Adipose tissue (tissue), 3 donors: ENCODE results near the gene CFL1. TPM values are rescaled to one million over a fixed set of nuclear protein-coding genes. Genes with fewer than 3 reads are reported as not detected.

Experiments used
- H3K27ac ChIP-seq: one replicate; pipeline ENCODE4 v1.5.1; 2013; ENCODE audit warnings: low read depth, low read length
- WGBS, 3 donors: extraction: QIAGEN DNeasy Blood & Tissue Kit; methylation state at CpG; one replicate each; pipeline ENCODE4 v1.1.7; 2013; 5-methylcytosine and 5-hydroxymethylcytosine counted together
- polyA plus RNA-seq, 3 donors: library from polyadenylated mRNA; stranded (reverse); fragments of 200-250 nt; gene quantifications; one replicate each; pipeline ENCODE4 v1.2.3, GENCODE V29; 2013
- donor health status: healthy with polysubstance abuse.
- donor health status: Bipolar disorder and iron deficiency.
- donor health status: healthy.

CFL1 gene
- polyA plus RNA-seq, 3 donors: 206 to 826 (median 597) TPM

DNA sequence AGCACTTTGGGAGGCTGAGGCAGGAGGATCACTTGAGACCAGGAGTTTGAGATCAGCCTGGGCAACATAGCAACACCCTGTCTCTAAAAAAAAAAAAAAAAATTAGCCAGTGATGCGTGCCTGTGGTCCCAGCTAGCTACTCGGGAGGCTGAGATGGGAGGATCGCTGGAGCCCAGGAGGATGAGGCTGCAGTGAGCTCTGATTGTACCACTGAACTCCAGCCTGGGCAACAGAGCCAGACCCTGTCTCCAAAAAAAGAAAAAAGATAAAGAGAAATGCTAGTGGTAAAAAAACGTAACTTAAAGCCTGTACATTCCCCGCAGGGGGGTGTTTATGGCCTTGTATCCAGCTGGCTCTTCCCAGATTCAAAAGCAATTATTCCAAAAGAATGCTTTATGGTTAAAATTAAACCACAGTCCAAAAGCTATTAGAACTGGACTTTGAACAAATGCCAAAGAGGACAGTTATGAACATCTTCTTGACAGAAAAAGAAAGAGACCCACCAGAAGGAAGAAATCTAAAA is 40.6 kb downstream of the CFL1 start:
- no peak overlapping the region for H3K27ac ChIP-seq
- 54 to 70% (median 69%) methylated on average over 5 of the region's 5 CpGs for WGBS, 3 donors

- 78 to 99% (median 89%) methylated on average over 3 of the region's 3 CpGs for WGBS, 3 donors
- H3K27ac ChIP-seq: no peak overlapping the region
Observed at GRCh38 chr11:65816696-65817095, 41.3 kb downstream of the CFL1 start.

- no peak overlapping the region for H3K27ac ChIP-seq
- WGBS, 3 donors: 85 to 90% (median 88%) methylated on average over 16 of the region's 16 CpGs
Observed at GRCh38 chr11:65814986-65815565, 42.9 kb downstream of the CFL1 start.

DNA sequence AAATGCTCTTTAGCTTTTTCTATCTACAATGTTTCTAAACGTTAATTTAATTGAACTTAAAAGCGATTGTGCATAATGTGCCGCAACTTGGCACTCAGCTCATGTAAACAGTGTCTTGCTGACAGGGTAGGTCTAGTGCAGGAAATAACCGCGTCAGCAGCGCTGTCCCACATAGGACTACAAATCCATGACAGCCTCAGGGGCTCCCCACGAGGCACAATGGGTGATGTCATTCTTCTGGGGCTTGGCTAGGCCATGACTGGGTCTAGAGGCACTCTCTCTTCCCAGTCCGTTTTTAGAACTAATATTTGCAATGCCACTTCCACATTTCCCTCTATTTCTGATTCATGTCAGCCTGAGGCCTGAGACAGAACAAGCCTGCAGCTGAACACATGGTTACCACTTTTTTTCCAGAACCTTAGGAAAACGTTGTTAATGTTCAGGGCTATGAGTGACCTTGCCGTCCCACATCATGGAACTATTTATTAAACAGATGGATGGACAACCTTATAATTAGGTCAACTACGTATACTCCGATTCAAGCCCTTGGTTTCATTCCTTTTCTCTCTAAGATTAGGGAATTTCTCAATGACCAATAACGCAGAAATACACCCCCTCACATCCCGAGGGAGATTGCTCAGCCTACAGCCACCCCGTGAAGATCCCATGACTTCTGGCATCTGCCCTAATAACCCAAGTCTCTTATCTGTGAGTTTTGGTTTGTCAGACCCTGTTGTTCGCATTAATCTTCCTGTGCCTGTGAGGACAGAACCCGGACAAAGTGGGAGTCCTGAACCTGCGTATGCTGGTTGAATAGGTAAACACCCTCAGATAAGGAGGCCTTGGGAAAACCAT is 43.6 kb downstream of the CFL1 start:
- 46 to 55% (median 46%) methylated on average over 18 of the region's 18 CpGs for WGBS, 3 donors
- no peak overlapping the region for H3K27ac ChIP-seq

GRCh38 chr11:65811764-65812475 is 46.1 kb downstream of the CFL1 start:
- H3K27ac ChIP-seq: no peak overlapping the region
- WGBS, 3 donors: 54 to 67% (median 57%) methylated on average over 19 of the region's 19 CpGs

GRCh38 chr11:65810046-65810868 is 47.7 kb downstream of the CFL1 start:
- no peak overlapping the region for H3K27ac ChIP-seq
- 80 to 88% (median 84%) methylated on average over 23 of the region's 23 CpGs for WGBS, 3 donors

DNA sequence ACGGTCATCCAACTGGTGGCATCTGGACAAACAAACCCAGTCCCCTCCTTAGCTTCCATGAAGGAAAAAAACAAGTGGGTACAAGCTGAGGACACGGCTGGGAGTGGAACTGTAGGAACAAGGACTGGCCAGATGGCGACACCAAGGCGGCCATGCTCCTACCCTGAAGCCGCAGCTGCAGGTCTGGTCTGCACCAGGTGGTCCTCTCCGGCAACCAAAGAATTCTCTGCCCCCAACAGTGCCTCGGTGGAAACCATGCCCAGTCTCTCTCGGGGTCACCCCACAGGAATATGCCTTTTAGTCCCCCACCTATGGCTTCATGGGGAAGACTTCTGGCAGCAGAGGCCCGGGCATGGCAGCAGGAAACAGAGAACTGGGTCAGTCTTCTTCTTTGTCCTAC is 48.5 kb downstream of the CFL1 start:
- no peak overlapping the region for H3K27ac ChIP-seq
- 79 to 86% (median 82%) methylated on average over 9 of the region's 9 CpGs for WGBS, 3 donors

DNA sequence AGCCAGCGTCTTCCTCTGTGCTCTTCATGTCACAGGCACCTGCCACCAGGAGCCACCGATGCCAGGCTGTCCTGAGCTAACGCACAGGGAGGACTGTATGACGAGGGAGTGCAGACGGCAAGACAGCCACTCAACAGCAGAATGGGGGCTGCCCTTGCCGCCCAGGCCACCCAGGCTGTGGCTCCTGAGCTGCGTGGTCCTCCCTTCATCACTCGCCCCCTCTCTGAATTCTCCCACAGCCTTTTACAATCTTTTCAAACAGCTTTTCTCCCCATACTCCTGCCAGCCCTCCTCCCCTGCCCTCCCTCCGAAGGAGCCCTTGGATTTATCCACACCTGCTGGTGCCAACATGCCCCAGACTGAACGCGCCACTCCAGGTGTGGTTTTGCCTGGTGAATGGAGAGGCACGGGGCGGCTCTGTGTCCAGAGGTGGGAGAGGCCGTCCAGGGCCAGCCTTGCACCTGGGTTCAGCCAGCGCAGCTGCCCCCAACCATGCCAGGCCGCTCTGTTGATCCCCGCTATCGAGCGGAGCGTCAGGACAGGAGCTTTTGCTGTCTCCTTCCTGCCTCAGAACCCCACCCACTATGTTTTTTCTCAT is 49.1 kb downstream of the CFL1 start:
- H3K27ac ChIP-seq: no peak overlapping the region
- WGBS, 3 donors: 64 to 81% (median 77%) methylated on average over 20 of the region's 20 CpGs

DNA sequence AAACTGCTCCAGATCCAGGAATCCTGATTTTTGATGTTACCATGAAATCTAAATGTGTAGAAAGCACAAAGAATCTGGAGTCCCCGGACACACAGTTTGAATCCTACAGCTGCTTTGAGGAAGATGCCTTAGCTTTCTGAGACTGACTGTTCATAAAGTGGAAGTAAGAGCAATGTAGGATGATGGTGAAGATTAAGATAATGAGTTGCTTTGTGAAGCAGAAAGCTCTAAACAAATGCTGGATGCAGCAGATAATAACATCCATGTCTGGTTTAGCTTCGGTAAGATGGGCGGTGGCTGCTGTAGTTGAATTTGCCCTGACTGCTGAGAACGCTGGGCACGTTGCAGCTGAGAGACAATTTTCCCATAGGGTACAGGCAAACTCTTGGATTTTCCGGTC is 51.0 kb downstream of the CFL1 start:
- no peak overlapping the region for H3K27ac ChIP-seq
- 55 to 60% (median 60%) methylated on average over 6 of the region's 6 CpGs for WGBS, 3 donors

Other genes with a start within 250 kb of the CFL1 start
- 10 to 100 TPM; 21.4 to 85.5 (median 66.0) TPM for gene MAP3K11, start 244.0 kb downstream of the CFL1 start, polyA plus RNA-seq
- 10 to 100 TPM; 11.1 to 16.8 (median 13.3) TPM for gene PCNX3, start 242.4 kb downstream of the CFL1 start, polyA plus RNA-seq
- 100 to 1,000 TPM in 1 of 3 donors, 10 to 100 TPM in 2; 23.7 to 105 (median 36.3) TPM for gene SIPA1, start 220.1 kb downstream of the CFL1 start, polyA plus RNA-seq
- gene RELA, start 195.3 kb downstream of the CFL1 start, polyA plus RNA-seq: 10 to 100 TPM; 30.8 to 61.2 (median 50.4) TPM
- gene KAT5, start 145.9 kb downstream of the CFL1 start, polyA plus RNA-seq: 10 to 100 TPM; 41.6 to 55.1 (median 50.6) TPM
- 100 to 1,000 TPM in 1 of 3 donors, 10 to 100 TPM in 2; 41.9 to 103 (median 88.3) TPM for gene RNASEH2C, start 137.4 kb downstream of the CFL1 start, polyA plus RNA-seq
- 10 to 100 TPM in 2 of 3 donors, 1 to 10 TPM in 1; 7.4 to 22.6 (median 10.0) TPM for gene AP5B1, start 77.2 kb downstream of the CFL1 start, polyA plus RNA-seq
- gene OVOL1, start 71.1 kb downstream of the CFL1 start, polyA plus RNA-seq: under 1 TPM in 2 of 3 donors, not detected in 1; 0.21 to 0.68 TPM
- under 1 TPM in 2 of 3 donors, not detected in 1; 0.34 to 0.41 TPM for gene SNX32, start 24.2 kb downstream of the CFL1 start, polyA plus RNA-seq
- gene MUS81, start 2.3 kb upstream of the CFL1 start, polyA plus RNA-seq: 10 to 100 TPM; 29.7 to 60.6 (median 40.3) TPM
- 100 to 1,000 TPM in 1 of 3 donors, 10 to 100 TPM in 2; 16.6 to 103 (median 62.4) TPM for gene EFEMP2, start 14.6 kb upstream of the CFL1 start, polyA plus RNA-seq
- gene CTSW, start 21.7 kb upstream of the CFL1 start, polyA plus RNA-seq: 1 to 10 TPM in 2 of 3 donors, under 1 TPM in 1; 0.26 to 2.7 (median 2.6) TPM
- 10 to 100 TPM; 31.2 to 68.7 (median 56.9) TPM for gene FIBP, start 30.3 kb upstream of the CFL1 start, polyA plus RNA-seq
- gene CCDC85B, start 32.5 kb upstream of the CFL1 start, polyA plus RNA-seq: 10 to 100 TPM; 18.1 to 75.3 (median 28.1) TPM
- gene FOSL1, start 42.2 kb upstream of the CFL1 start, polyA plus RNA-seq: 100 to 1,000 TPM in 1 of 3 donors, 10 to 100 TPM in 1, 1 to 10 TPM in 1; 1.5 to 100 (median 28.1) TPM
- 10 to 100 TPM; 20.5 to 35.3 (median 29.1) TPM for gene C11orf68, start 60.9 kb upstream of the CFL1 start, polyA plus RNA-seq
- gene DRAP1, start 61.2 kb upstream of the CFL1 start, polyA plus RNA-seq: 100 to 1,000 TPM in 2 of 3 donors, 10 to 100 TPM in 1; 46.7 to 142 (median 107) TPM
- gene TSGA10IP, start 87.3 kb upstream of the CFL1 start, polyA plus RNA-seq: not detected
- gene SART1, start 103.6 kb upstream of the CFL1 start, polyA plus RNA-seq: 10 to 100 TPM; 26.9 to 51.8 (median 36.5) TPM
- 10 to 100 TPM; 12.0 to 20.8 (median 12.9) TPM for gene EIF1AD, start 144.0 kb upstream of the CFL1 start, polyA plus RNA-seq
- 100 to 1,000 TPM in 2 of 3 donors, 10 to 100 TPM in 1; 75.9 to 175 (median 123) TPM for gene BANF1, start 144.3 kb upstream of the CFL1 start, polyA plus RNA-seq
- under 1 TPM in 2 of 3 donors, not detected in 1; 0.28 to 0.84 TPM for gene CST6, start 153.8 kb upstream of the CFL1 start, polyA plus RNA-seq
- under 1 TPM in 2 of 3 donors, not detected in 1; 0.02 to 0.16 TPM for gene CATSPER1, start 168.3 kb upstream of the CFL1 start, polyA plus RNA-seq
- gene GAL3ST3, start 191.0 kb upstream of the CFL1 start, polyA plus RNA-seq: under 1 TPM in 1 of 3 donors, not detected in 2; 0.64 TPM
- gene SF3B2, start 194.2 kb upstream of the CFL1 start, polyA plus RNA-seq: 100 to 1,000 TPM in 1 of 3 donors, 10 to 100 TPM in 2; 95.6 to 110 (median 98.5) TPM
- gene PACS1, start 212.1 kb upstream of the CFL1 start, polyA plus RNA-seq: 10 to 100 TPM; 16.6 to 29.4 (median 26.5) TPM